HG02938 (cell line): ENCODE data around the gene CRKL.
"Not testable (repeated sequence)": the region's sequence is repeated elsewhere in the genome, so short reads cannot be mapped to it uniquely, and the experiment has no call there.

ENCODE experiments used
- ATAC-seq: cut with Tn5 transposase; IDR thresholded peaks from one replicate; pipeline ENCODE4 v1.9.1; 2021; ENCODE audit warnings: mild to moderate bottlenecking, moderate library complexity; ENCODE audit not compliant: unreplicated experiment

CRKL gene

GRCh38 chr22:20901093-20902033 lies 15.8 kb upstream of the CRKL start:
- ATAC-seq, result not testable (repeated sequence)

GRCh38 chr22:20903093-20903492 lies 14.1 kb upstream of the CRKL start:
- ATAC-seq, result no peak

GRCh38 chr22:20904008-20904979 lies 12.9 kb upstream of the CRKL start:
- ATAC-seq, result no peak

GRCh38 chr22:20904980-20905355 lies 12.2 kb upstream of the CRKL start:
- no peak for ATAC-seq

GRCh38 chr22:20905415-20906386 lies 11.5 kb upstream of the CRKL start:
- no peak for ATAC-seq

GRCh38 chr22:20906387-20906767 lies 10.8 kb upstream of the CRKL start:
- no peak for ATAC-seq

GRCh38 chr22:20908717-20909116 lies 8.5 kb upstream of the CRKL start:
- not testable (repeated sequence) for ATAC-seq

- no peak for ATAC-seq
Measured at GRCh38 chr22:20909543-20910303, 7.5 kb upstream of the CRKL start.

- ATAC-seq, result no peak
Measured at GRCh38 chr22:20912494-20912893, 4.7 kb upstream of the CRKL start.

- no peak for ATAC-seq
Measured at GRCh38 chr22:20918663-20919218, 1.5 kb downstream of the CRKL start.

GRCh38 chr22:20919718-20920117 lies 2.5 kb downstream of the CRKL start:
- no peak for ATAC-seq

- ATAC-seq, result no peak
Measured at GRCh38 chr22:20920881-20921203, 3.6 kb downstream of the CRKL start.

GRCh38 chr22:20922141-20922751 lies 5.0 kb downstream of the CRKL start:
- no peak for ATAC-seq

GRCh38 chr22:20926243-20926642 lies 9.0 kb downstream of the CRKL start:
- ATAC-seq, result no peak

GRCh38 chr22:20927940-20928572 lies 10.8 kb downstream of the CRKL start:
- no peak for ATAC-seq

- ATAC-seq, result no peak
Measured at GRCh38 chr22:20928573-20928967, 11.4 kb downstream of the CRKL start.

- no peak for ATAC-seq
Measured at GRCh38 chr22:20930004-20930403, 12.8 kb downstream of the CRKL start.

GRCh38 chr22:20930435-20930834 lies 13.2 kb downstream of the CRKL start:
- not testable (repeated sequence) for ATAC-seq
